ENCODE measurements around the gene GSX1.

The GSX1 gene

GRCh38 chr13:27826379-27827353, 34.4 kb downstream of the GSX1 start:
- peak overlapping the region; percentile 20 for H3K4me3 ChIP-seq (ENCODE audit: low read depth, low read length)
- ChIA-PET POLR2A (interaction anchor here (0.7 to 1.4 kb wide), 4 partner anchors 127 to 465 kb away, joined by 3 to 4 read pairs (median 3); partner anchors contain the start of gene LNX2), CTCF (interaction anchor here (0.5 to 8.9 kb wide), 89 partner anchors 8 to 1334 kb away, joined by 3 to 206 read pairs (median 4); partner anchors contain the start of genes CDX2, LNX2, MTIF3 and PDX1)
- no peak; the same call in none of the 2 replicates for TF ChIP-seq ZNF2 (tag by site-specific recombination; IDR thresholded peaks at IDR 0.05)
- TF ChIP-seq ZNF654 (tag by site-specific recombination; IDR thresholded peaks at IDR 0.05; ENCODE audit: low read depth): peak; percentile 65
- TF ChIP-seq ZNF629 (tag by site-specific recombination; IDR thresholded peaks at IDR 0.05): peak; percentile 94
- TF ChIP-seq, protein P1, sequence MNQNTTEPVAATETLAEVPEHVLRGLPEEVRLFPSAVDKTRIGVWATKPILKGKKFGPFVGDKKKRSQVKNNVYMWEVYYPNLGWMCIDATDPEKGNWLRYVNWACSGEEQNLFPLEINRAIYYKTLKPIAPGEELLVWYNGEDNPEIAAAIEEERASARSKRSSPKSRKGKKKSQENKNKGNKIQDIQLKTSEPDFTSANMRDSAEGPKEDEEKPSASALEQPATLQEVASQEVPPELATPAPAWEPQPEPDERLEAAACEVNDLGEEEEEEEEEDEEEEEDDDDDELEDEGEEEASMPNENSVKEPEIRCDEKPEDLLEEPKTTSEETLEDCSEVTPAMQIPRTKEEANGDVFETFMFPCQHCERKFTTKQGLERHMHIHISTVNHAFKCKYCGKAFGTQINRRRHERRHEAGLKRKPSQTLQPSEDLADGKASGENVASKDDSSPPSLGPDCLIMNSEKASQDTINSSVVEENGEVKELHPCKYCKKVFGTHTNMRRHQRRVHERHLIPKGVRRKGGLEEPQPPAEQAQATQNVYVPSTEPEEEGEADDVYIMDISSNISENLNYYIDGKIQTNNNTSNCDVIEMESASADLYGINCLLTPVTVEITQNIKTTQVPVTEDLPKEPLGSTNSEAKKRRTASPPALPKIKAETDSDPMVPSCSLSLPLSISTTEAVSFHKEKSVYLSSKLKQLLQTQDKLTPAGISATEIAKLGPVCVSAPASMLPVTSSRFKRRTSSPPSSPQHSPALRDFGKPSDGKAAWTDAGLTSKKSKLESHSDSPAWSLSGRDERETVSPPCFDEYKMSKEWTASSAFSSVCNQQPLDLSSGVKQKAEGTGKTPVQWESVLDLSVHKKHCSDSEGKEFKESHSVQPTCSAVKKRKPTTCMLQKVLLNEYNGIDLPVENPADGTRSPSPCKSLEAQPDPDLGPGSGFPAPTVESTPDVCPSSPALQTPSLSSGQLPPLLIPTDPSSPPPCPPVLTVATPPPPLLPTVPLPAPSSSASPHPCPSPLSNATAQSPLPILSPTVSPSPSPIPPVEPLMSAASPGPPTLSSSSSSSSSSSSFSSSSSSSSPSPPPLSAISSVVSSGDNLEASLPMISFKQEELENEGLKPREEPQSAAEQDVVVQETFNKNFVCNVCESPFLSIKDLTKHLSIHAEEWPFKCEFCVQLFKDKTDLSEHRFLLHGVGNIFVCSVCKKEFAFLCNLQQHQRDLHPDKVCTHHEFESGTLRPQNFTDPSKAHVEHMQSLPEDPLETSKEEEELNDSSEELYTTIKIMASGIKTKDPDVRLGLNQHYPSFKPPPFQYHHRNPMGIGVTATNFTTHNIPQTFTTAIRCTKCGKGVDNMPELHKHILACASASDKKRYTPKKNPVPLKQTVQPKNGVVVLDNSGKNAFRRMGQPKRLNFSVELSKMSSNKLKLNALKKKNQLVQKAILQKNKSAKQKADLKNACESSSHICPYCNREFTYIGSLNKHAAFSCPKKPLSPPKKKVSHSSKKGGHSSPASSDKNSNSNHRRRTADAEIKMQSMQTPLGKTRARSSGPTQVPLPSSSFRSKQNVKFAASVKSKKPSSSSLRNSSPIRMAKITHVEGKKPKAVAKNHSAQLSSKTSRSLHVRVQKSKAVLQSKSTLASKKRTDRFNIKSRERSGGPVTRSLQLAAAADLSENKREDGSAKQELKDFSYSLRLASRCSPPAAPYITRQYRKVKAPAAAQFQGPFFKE (tag by site-specific recombination; IDR thresholded peaks at IDR 0.05; ENCODE audit: borderline replicate concordance): no peak
- TF ChIP-seq ZNF211 (tag by site-specific recombination; IDR thresholded peaks at IDR 0.05; ENCODE audit: low read depth): no peak
- TF ChIP-seq GLI2 (tag by site-specific recombination; IDR thresholded peaks at IDR 0.05; ENCODE audit: borderline replicate concordance, low read depth): peak; percentile 9; the same call in 1 of the 2 replicates
- TF ChIP-seq, protein P2, sequence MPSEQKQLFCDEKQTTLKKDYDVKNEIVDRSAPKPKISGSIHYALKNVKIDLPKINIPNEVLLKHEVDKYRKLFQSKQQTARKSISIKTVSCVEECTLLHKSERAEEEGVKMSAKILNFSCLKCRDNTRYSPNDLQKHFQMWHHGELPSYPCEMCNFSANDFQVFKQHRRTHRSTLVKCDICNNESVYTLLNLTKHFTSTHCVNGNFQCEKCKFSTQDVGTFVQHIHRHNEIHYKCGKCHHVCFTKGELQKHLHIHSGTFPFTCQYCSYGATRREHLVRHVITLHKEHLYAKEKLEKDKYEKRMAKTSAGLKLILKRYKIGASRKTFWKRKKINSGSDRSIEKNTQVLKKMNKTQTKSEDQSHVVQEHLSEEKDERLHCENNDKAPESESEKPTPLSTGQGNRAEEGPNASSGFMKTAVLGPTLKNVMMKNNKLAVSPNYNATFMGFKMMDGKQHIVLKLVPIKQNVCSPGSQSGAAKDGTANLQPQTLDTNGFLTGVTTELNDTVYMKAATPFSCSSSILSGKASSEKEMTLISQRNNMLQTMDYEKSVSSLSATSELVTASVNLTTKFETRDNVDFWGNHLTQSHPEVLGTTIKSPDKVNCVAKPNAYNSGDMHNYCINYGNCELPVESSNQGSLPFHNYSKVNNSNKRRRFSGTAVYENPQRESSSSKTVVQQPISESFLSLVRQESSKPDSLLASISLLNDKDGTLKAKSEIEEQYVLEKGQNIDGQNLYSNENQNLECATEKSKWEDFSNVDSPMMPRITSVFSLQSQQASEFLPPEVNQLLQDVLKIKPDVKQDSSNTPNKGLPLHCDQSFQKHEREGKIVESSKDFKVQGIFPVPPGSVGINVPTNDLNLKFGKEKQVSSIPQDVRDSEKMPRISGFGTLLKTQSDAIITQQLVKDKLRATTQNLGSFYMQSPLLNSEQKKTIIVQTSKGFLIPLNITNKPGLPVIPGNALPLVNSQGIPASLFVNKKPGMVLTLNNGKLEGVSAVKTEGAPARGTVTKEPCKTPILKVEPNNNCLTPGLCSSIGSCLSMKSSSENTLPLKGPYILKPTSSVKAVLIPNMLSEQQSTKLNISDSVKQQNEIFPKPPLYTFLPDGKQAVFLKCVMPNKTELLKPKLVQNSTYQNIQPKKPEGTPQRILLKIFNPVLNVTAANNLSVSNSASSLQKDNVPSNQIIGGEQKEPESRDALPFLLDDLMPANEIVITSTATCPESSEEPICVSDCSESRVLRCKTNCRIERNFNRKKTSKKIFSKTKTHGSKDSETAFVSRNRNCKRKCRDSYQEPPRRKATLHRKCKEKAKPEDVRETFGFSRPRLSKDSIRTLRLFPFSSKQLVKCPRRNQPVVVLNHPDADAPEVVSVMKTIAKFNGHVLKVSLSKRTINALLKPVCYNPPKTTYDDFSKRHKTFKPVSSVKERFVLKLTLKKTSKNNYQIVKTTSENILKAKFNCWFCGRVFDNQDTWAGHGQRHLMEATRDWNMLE (tag by site-specific recombination; conservative IDR thresholded peaks at IDR 0.05; ENCODE audit: low read depth): peak; percentile 54; the same call in 1 of the 2 replicates
- peak; percentile 77 for TF ChIP-seq SP7 (tag by site-specific recombination; IDR thresholded peaks at IDR 0.05)
- TF ChIP-seq ZNF76 (tag by site-specific recombination; IDR thresholded peaks at IDR 0.05; ENCODE audit: borderline replicate concordance, low read depth): no peak
- TF ChIP-seq ZNF138 (tag by site-specific recombination; IDR thresholded peaks at IDR 0.05; ENCODE audit: borderline replicate concordance): no peak
- peak; percentile 85 for TF ChIP-seq PRDM1 (tag by site-specific recombination; IDR thresholded peaks at IDR 0.05)
- no peak for TF ChIP-seq ZSCAN18 (tag by site-specific recombination; IDR thresholded peaks at IDR 0.05)
- no peak for TF ChIP-seq REST (tag by site-specific recombination; IDR thresholded peaks at IDR 0.05)
- no peak for TF ChIP-seq ZNF776 (tag by site-specific recombination; IDR thresholded peaks at IDR 0.05; ENCODE audit: borderline replicate concordance)
- TF ChIP-seq ZNF571 (tag by site-specific recombination; IDR thresholded peaks at IDR 0.05): no peak
- TF ChIP-seq ZNF169 (tag by site-specific recombination; IDR thresholded peaks at IDR 0.05): no peak
- TF ChIP-seq ZFP3 (tag by site-specific recombination; IDR thresholded peaks at IDR 0.05; ENCODE audit: low read depth): peak; percentile 74

More at GRCh38 chr13:27826379-27827353, 34.4 kb downstream of the GSX1 start:
- Histone ChIP-seq H3K27ac (ENCODE audit: extremely low read depth, low read depth, low read length) (no peak overlapping the region), H3K36me3 (ENCODE audit: control insufficient read depth in 2 of 2, insufficient read depth in 1 of 2, low read length in 2 of 2) (no peaks in the 10 kb centered on the region), H3K4me1 (ENCODE audit: control insufficient read depth, insufficient read depth, low read length) (no peaks in the 10 kb centered on the region), H3K9me3 (ENCODE audit: control insufficient read depth, insufficient read depth, low read depth, low read length) (no peaks in the 10 kb centered on the region)
